GM12873 (cell line): ENCODE measurements around the gene AGBL4.

Experiments used
- CTCF ChIP-seq: IDR thresholded peaks from 2 replicates; pipeline ENCODE4 v1.5.1; 2012; ENCODE audit warnings: low read depth, mild to moderate bottlenecking, moderate library complexity, low read length, control low read depth; ENCODE audit not compliant: insufficient read depth; ENCODE audit errors: missing control alignments

Gene AGBL4

GRCh38 chr1:48875552-48876329 lies 1148.0 kb downstream of the AGBL4 start:
- TF ChIP-seq CTCF: no peak

- no peak for TF ChIP-seq CTCF
These were observed 1149.8 kb downstream of the AGBL4 start for GRCh38 chr1:48873944-48874343.

- peak; percentile 69 for TF ChIP-seq CTCF
These were observed 1153.2 kb downstream of the AGBL4 start for GRCh38 chr1:48870596-48870995.

- TF ChIP-seq CTCF: peak; percentile 12
These were observed 1154.4 kb downstream of the AGBL4 start for GRCh38 chr1:48869116-48869893.

- TF ChIP-seq CTCF: no peak
These were observed 1158.8 kb downstream of the AGBL4 start for GRCh38 chr1:48864913-48865312.

- TF ChIP-seq CTCF: no peak
These were observed 1164.3 kb downstream of the AGBL4 start for GRCh38 chr1:48859456-48859855.

GRCh38 chr1:48858200-48858920 lies 1165.4 kb downstream of the AGBL4 start:
- TF ChIP-seq CTCF: no peak
